HEK293 (cell line): ENCODE data around the gene KRT40.

Experiments
- CTCF ChIA-PET: fragments of 350-600 bp; formaldehyde crosslinking; extraction: SDS; loops from one replicate; lab custom pipeline; 2021; ENCODE audit warnings: antibody characterized with exemption; lab: Yijun Ruan, JAX
- POLR2A ChIA-PET: fragments of 300-600 bp; formaldehyde crosslinking; extraction: SDS; loops from one replicate; lab custom pipeline; 2020; ENCODE audit warnings: antibody characterized with exemption, inconsistent platforms; lab: Yijun Ruan, JAX
- H3K27ac ChIP-seq: fragments of 200-500 bp; sonication (Bioruptor generic); 2 replicates; pipeline ENCODE4 v1.5.1; 2014; ENCODE audit warnings: low read depth, low read length, control low read depth, inconsistent platforms; ENCODE audit errors: extremely low read depth
- H3K36me3 ChIP-seq, 2 experiments: fragments of 200-500 bp in 1 of 2; sonication (Bioruptor generic) in 1 of 2; 1 replicate in 1 of 2; 2 replicates in 1 of 2; pipeline ENCODE4 v1.5.1; 2014 to 2017; ENCODE audit warnings: inconsistent platforms in 2 of 2, low read length in 2 of 2; ENCODE audit not compliant: control insufficient read depth in 2 of 2, insufficient read depth in 1 of 2
- H3K4me1 ChIP-seq: fragments of 200-500 bp; sonication (Bioruptor generic); 2 replicates; pipeline ENCODE4 v1.5.1; 2014; ENCODE audit warnings: mild to moderate bottlenecking, low read length, inconsistent platforms; ENCODE audit not compliant: control insufficient read depth, insufficient read depth
- H3K4me3 ChIP-seq: 2 replicates; pipeline ENCODE4 v1.5.1; 2011; ENCODE audit warnings: low read depth, mild to moderate bottlenecking, control low read depth, low read length, moderate library complexity
- H3K9me3 ChIP-seq: fragments of 200-500 bp; sonication (Bioruptor generic); 2 replicates; pipeline ENCODE4 v1.5.1; 2014; ENCODE audit warnings: low read depth, low read length, inconsistent platforms; ENCODE audit not compliant: control insufficient read depth, insufficient read depth
- KLF7 ChIP-seq: fragments of 450-650 bp; formaldehyde crosslinking; IDR thresholded peaks from 2 replicates; pipeline ENCODE4 v1.5.1; 2016; ENCODE audit warnings: missing biosample characterization, missing genetic modification characterization, borderline replicate concordance
- SALL2 ChIP-seq: fragments of 450-650 bp; formaldehyde crosslinking; IDR thresholded peaks from 2 replicates; pipeline ENCODE4 v1.5.0; 2017; ENCODE audit warnings: missing biosample characterization, mild to moderate bottlenecking, missing genetic modification characterization, borderline replicate concordance
- ZBTB17 ChIP-seq: fragments of 450-650 bp; formaldehyde crosslinking; IDR thresholded peaks from 2 replicates; pipeline ENCODE4 v1.5.1; 2016; ENCODE audit warnings: missing biosample characterization, missing genetic modification characterization
- ZBTB20 ChIP-seq: fragments of 450-650 bp; formaldehyde crosslinking; IDR thresholded peaks from 2 replicates; pipeline ENCODE4 v1.5.1; 2016; ENCODE audit warnings: missing biosample characterization, missing genetic modification characterization
- ZBTB44 ChIP-seq: fragments of 450-650 bp; IDR thresholded peaks from 2 replicates; pipeline ENCODE4 v1.5.1; 2018; ENCODE audit warnings: missing biosample characterization, mild to moderate bottlenecking, missing genetic modification characterization
- ZBTB7A ChIP-seq: fragments of 450-650 bp; formaldehyde crosslinking; IDR thresholded peaks from 2 replicates; pipeline ENCODE4 v1.5.1; 2016; ENCODE audit warnings: low read depth, missing biosample characterization, missing genetic modification characterization
- ZFP69B ChIP-seq: fragments of 450-650 bp; formaldehyde crosslinking; IDR thresholded peaks from 2 replicates; pipeline ENCODE4 v1.5.1; 2016; ENCODE audit warnings: missing biosample characterization, missing genetic modification characterization
- ZIC2 ChIP-seq: fragments of 450-650 bp; formaldehyde crosslinking; IDR thresholded peaks from 2 replicates; pipeline ENCODE4 v1.5.1; 2016; ENCODE audit warnings: missing biosample characterization, missing genetic modification characterization
- ZNF2 ChIP-seq: fragments of 450-650 bp; formaldehyde crosslinking; IDR thresholded peaks from 2 replicates; pipeline ENCODE4 v1.5.1; 2016; ENCODE audit warnings: missing biosample characterization, missing genetic modification characterization
- ZNF223 ChIP-seq: fragments of 450-650 bp; formaldehyde crosslinking; IDR thresholded peaks from 2 replicates; pipeline ENCODE4 v1.5.1; 2016; ENCODE audit warnings: missing biosample characterization, missing genetic modification characterization
- ZNF24 ChIP-seq: fragments of 450-650 bp; formaldehyde crosslinking; IDR thresholded peaks from 2 replicates; pipeline ENCODE4 v1.5.1; 2016; ENCODE audit warnings: missing biosample characterization, missing genetic modification characterization
- ZNF423 ChIP-seq: fragments of 450-650 bp; formaldehyde crosslinking; IDR thresholded peaks from 2 replicates; pipeline ENCODE4 v1.5.1; 2016; ENCODE audit warnings: missing biosample characterization, missing genetic modification characterization
- ZNF518A ChIP-seq: fragments of 450-650 bp; formaldehyde crosslinking; conservative IDR thresholded peaks from 2 replicates; pipeline ENCODE4 v1.5.1; 2016; ENCODE audit warnings: low read depth, missing biosample characterization, missing genetic modification characterization
- ZNF621 ChIP-seq: fragments of 450-650 bp; formaldehyde crosslinking; IDR thresholded peaks from 2 replicates; pipeline ENCODE4 v1.5.1; 2017; ENCODE audit warnings: missing biosample characterization, missing genetic modification characterization
- ZNF777 ChIP-seq: fragments of 450-650 bp; formaldehyde crosslinking; IDR thresholded peaks from 2 replicates; pipeline ENCODE4 v1.5.1; 2017; ENCODE audit warnings: missing biosample characterization, missing genetic modification characterization, borderline replicate concordance
- TF ChIP-seq, protein P1 (sequence below): fragments of 450-650 bp; formaldehyde crosslinking; IDR thresholded peaks from 2 replicates; pipeline ENCODE4 v1.5.1; 2016; ENCODE audit warnings: missing biosample characterization, missing genetic modification characterization
- TF ChIP-seq, protein P2 (sequence below): fragments of 450-650 bp; formaldehyde crosslinking; IDR thresholded peaks from 2 replicates; pipeline ENCODE4 v1.5.0; 2017; ENCODE audit warnings: missing biosample characterization, missing genetic modification characterization, borderline replicate concordance
- TF ChIP-seq, protein P3 (sequence below): fragments of 450-650 bp; formaldehyde crosslinking; IDR thresholded peaks from 2 replicates; pipeline ENCODE4 v1.5.1; 2016; ENCODE audit warnings: missing biosample characterization, missing genetic modification characterization
- TF ChIP-seq, protein P4 (sequence below): fragments of 450-650 bp; formaldehyde crosslinking; IDR thresholded peaks from 2 replicates; pipeline ENCODE4; 2016; ENCODE audit warnings: missing biosample characterization, missing genetic modification characterization
- TF ChIP-seq, protein P5 (sequence below): fragments of 450-650 bp; formaldehyde crosslinking; IDR thresholded peaks from 2 replicates; pipeline ENCODE4 v1.5.1; 2016; ENCODE audit warnings: missing biosample characterization, missing genetic modification characterization

Gene KRT40

GRCh38 chr17:41015454-41015853 is 31.3 kb upstream of the KRT40 start:
- no peak overlapping the region for H3K27ac ChIP-seq
- TF ChIP-seq ZNF24 (tag by site-specific recombination) (no peak), ZBTB20 (tag by site-specific recombination) (no peak), ZNF423 (tag by site-specific recombination) (no peak), SALL2 (tag by site-specific recombination) (no peak), ZBTB7A (no peak), ZBTB17 (tag by site-specific recombination) (no peak), ZNF777 (tag by site-specific recombination) (no peak), KLF7 (tag by site-specific recombination) (no peak)
- TF ChIP-seq, protein P1, sequence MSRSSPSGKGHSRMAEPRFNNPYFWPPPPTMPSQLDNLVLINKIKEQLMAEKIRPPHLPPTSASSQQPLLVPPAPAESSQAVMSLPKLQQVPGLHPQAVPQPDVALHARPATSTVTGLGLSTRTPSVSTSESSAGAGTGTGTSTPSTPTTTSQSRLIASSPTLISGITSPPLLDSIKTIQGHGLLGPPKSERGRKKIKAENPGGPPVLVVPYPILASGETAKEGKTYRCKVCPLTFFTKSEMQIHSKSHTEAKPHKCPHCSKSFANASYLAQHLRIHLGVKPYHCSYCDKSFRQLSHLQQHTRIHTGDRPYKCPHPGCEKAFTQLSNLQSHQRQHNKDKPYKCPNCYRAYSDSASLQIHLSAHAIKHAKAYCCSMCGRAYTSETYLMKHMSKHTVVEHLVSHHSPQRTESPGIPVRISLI (tag by site-specific recombination): no peak
- TF ChIP-seq, protein P2, sequence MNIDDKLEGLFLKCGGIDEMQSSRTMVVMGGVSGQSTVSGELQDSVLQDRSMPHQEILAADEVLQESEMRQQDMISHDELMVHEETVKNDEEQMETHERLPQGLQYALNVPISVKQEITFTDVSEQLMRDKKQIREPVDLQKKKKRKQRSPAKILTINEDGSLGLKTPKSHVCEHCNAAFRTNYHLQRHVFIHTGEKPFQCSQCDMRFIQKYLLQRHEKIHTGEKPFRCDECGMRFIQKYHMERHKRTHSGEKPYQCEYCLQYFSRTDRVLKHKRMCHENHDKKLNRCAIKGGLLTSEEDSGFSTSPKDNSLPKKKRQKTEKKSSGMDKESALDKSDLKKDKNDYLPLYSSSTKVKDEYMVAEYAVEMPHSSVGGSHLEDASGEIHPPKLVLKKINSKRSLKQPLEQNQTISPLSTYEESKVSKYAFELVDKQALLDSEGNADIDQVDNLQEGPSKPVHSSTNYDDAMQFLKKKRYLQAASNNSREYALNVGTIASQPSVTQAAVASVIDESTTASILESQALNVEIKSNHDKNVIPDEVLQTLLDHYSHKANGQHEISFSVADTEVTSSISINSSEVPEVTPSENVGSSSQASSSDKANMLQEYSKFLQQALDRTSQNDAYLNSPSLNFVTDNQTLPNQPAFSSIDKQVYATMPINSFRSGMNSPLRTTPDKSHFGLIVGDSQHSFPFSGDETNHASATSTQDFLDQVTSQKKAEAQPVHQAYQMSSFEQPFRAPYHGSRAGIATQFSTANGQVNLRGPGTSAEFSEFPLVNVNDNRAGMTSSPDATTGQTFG (tag by site-specific recombination): no peak
- TF ChIP-seq, protein P3, sequence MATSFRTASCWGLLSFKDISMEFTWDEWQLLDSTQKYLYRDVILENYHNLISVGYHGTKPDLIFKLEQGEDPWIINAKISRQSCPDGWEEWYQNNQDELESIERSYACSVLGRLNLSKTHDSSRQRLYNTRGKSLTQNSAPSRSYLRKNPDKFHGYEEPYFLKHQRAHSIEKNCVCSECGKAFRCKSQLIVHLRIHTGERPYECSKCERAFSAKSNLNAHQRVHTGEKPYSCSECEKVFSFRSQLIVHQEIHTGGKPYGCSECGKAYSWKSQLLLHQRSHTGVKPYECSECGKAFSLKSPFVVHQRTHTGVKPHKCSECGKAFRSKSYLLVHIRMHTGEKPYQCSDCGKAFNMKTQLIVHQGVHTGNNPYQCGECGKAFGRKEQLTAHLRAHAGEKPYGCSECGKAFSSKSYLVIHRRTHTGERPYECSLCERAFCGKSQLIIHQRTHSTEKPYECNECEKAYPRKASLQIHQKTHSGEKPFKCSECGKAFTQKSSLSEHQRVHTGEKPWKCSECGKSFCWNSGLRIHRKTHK: no peak
- TF ChIP-seq, protein P4, sequence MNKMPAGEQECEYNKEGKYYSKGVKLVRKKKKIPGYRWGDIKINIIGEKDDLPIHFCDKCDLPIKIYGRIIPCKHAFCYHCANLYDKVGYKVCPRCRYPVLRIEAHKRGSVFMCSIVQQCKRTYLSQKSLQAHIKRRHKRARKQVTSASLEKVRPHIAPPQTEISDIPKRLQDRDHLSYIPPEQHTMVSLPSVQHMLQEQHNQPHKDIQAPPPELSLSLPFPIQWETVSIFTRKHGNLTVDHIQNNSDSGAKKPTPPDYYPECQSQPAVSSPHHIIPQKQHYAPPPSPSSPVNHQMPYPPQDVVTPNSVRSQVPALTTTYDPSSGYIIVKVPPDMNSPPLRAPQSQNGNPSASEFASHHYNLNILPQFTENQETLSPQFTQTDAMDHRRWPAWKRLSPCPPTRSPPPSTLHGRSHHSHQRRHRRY (tag by site-specific recombination): no peak
- TF ChIP-seq, all 188 proteins: peak for 0
- POLR2A ChIA-PET: no interaction called here
- no peak overlapping the region for H3K4me3 ChIP-seq
- no peaks in the 10 kb centered on the region for H3K4me1 ChIP-seq
- no peaks in the 10 kb centered on the region for H3K36me3 ChIP-seq
- no peaks in the 10 kb centered on the region for H3K9me3 ChIP-seq
- CTCF ChIA-PET: no interaction called here

GRCh38 chr17:41013606-41014005 is 29.5 kb upstream of the KRT40 start:
- Histone ChIP-seq H3K4me1 (no peaks in the 10 kb centered on the region), H3K9me3 (no peaks in the 10 kb centered on the region), H3K27ac (no peak overlapping the region), H3K36me3 (no peaks in the 10 kb centered on the region), H3K4me3 (no peak overlapping the region)
- ChIA-PET POLR2A (no interaction called here), CTCF (interaction anchor here (0.6 to 1.2 kb wide), 2 partner anchors 317 to 394 kb away, joined by 4 read pairs; no protein-coding TSS in a partner anchor)
- TF ChIP-seq ZNF518A (peak; percentile 57), ZBTB44 (tag by site-specific recombination) (peak; percentile 67; the same call in 1 of the 2 replicates), ZIC2 (tag by site-specific recombination) (no peak), ZNF223 (tag by site-specific recombination) (no peak), ZFP69B (tag by site-specific recombination) (0 out of 2 replicates have a peak, but pooled peaks have one; percentile 30), ZNF2 (no peak), ZNF621 (tag by site-specific recombination) (no peak)
- TF ChIP-seq, protein P5, sequence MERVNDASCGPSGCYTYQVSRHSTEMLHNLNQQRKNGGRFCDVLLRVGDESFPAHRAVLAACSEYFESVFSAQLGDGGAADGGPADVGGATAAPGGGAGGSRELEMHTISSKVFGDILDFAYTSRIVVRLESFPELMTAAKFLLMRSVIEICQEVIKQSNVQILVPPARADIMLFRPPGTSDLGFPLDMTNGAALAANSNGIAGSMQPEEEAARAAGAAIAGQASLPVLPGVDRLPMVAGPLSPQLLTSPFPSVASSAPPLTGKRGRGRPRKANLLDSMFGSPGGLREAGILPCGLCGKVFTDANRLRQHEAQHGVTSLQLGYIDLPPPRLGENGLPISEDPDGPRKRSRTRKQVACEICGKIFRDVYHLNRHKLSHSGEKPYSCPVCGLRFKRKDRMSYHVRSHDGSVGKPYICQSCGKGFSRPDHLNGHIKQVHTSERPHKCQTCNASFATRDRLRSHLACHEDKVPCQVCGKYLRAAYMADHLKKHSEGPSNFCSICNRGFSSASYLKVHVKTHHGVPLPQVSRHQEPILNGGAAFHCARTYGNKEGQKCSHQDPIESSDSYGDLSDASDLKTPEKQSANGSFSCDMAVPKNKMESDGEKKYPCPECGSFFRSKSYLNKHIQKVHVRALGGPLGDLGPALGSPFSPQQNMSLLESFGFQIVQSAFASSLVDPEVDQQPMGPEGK: peak; percentile 57
